ENCODE measurements around the gene KRTAP16-1.
"Not testable (repeated sequence)": the region's sequence is repeated elsewhere in the genome, so short reads cannot be mapped to it uniquely, and the experiment has no call there.

The KRTAP16-1 gene

DNA sequence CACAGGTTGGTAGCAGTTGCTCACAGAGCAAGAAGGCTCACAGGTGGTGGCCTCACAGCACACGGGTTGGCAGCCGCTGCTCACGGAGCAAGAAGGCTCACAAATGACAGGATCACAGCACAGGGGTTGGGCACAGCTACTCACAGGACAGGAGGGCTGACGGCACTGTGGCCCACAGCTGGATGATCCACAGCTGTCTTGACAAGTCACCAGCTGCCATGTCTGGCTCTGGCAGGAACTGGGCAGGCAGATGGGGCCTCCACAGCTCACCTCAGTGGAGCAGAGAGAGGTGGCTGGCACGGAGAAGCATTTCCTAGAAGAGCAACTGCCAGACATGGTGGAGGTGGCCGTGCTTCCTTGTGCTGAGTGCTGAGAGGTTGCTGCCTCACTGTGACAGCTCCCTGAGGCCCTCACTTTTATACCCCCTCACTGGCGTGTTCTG is at the start of gene KRTAP16-1:
Gene KRTAP16-1, minus strand, starts transcription at position 392 of the 442 bp plus-strand sequence. Its CDS starts 56 bp downstream, at position 336.
- DNase-seq (ENCODE audit: extremely low read depth in 1 of 2, low read depth in 1 of 2), result peak in 1 of 2 donors; percentile 14

DNA sequence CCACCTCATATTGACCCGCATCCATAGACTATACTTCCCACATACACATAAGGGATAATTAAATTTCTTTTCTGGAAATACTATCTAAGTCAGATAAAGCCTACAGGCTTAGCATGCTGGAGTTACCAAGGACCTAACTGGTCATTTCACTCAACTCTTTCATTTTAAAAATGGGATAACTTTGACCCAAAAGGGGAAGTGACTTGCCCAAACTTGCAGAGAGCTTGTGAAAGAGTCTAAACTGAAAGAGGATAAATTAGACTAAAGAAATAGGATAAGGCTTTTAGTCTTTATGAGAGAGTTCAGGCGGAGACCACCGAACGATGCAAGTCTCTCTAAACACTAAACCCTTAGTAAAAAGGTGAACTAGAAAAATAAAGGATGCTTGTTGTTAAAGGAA is 45.4 kb upstream of the KRTAP16-1 start:
- no peak for DNase-seq (ENCODE audit: extremely low read depth in 1 of 2, low read depth in 1 of 2)

DNA sequence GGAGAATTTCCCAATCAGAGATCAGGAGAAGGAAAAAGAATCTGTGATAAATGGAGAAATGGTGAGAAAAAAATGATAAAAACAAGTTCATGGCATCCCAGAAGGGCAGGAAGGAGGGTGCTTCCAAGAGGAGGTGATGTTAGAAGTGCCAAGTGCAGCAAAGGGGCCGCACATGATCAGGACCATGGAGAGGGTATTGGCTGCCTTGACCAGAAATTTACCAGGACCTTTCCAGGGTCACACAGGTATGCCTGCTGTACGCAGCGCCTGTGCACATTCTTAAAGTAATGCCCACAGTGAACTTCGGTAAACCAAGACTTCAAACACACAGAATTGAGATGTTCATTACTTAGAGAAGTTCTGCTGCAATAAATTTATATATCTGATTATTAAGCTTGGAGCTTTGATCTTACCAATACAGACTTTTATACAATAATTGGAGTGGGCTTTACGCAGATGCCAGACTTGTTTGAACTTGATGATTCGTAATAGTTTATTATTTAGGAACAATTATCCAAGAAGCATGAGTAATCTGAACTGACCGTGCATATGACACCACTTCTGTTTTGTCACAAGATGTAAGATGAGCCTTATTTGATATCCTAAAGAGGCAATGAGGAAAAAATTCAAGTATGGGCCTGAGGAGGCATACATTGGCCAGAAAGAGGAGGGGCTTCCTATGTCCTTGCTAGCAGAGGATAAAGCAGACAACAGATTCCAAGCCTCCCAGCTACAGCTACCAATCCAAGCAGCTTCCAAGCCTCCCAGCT is 43.7 kb upstream of the KRTAP16-1 start:
- no peak for DNase-seq (ENCODE audit: extremely low read depth in 1 of 2, low read depth in 1 of 2)

GRCh38 chr17:41351177-41351576 is 42.1 kb upstream of the KRTAP16-1 start:
- no peak for DNase-seq (ENCODE audit: extremely low read depth in 1 of 2, low read depth in 1 of 2)

- not testable (repeated sequence) for DNase-seq (ENCODE audit: extremely low read depth in 1 of 2, low read depth in 1 of 2)
Observed at GRCh38 chr17:41350381-41350878, 41.3 kb upstream of the KRTAP16-1 start, which contains the start of gene KRT33A. KRT33A (minus strand) TSS chr17:41350828; CDS start chr17:41350767, 61 bp downstream.

GRCh38 chr17:41347869-41348760 is 39.0 kb upstream of the KRTAP16-1 start:
- DNase-seq (ENCODE audit: extremely low read depth in 1 of 2, low read depth in 1 of 2), result no peak

- not testable (repeated sequence) for DNase-seq (ENCODE audit: extremely low read depth in 1 of 2, low read depth in 1 of 2)
Observed at GRCh38 chr17:41346421-41346820, 37.3 kb upstream of the KRTAP16-1 start.

DNA sequence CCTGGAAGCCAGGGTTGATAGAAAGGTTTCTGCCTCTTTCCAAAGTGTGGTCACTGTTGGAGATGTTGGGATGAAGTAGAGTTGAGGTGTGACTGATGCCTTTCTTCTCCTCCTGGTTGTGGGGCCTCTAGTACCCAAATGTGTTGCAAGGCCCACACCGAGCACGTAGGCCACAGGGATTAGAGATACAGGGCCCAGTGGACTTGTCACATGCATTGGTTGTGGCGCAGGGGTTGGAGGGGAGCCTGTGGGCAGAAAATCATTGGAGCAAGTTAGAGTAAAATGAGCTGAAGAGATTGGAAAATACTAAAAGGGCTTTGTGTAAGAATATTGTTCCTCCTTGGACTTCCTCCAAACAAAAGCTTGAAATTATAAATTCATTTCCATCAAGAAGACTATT is 36.9 kb upstream of the KRTAP16-1 start:
- DNase-seq (ENCODE audit: extremely low read depth in 1 of 2, low read depth in 1 of 2), result no peak

DNA sequence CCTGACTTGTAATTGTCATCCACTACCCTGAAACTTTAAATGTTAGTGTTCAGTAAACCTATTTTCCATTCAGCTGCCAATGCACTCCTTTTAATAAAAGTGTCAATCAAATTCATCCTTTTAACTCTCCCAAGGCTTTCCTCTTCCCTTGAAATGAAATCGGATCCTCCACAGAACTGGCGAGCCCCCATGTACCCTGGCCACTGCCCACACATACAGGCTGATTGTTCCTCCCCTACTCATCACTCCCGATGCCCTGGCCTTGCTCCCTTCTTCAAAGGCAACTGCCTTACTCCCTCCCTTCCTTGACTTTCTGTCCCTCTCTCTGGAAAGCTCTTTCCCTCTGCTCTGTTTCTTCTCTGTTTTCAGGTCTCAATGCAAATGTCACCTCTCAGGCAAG is 33.9 kb upstream of the KRTAP16-1 start:
- DNase-seq (ENCODE audit: extremely low read depth in 1 of 2, low read depth in 1 of 2), result no peak

GRCh38 chr17:41340934-41341861 is 32.1 kb upstream of the KRTAP16-1 start:
- peak in 1 of 2 donors; percentile 27 for DNase-seq (ENCODE audit: extremely low read depth in 1 of 2, low read depth in 1 of 2)

DNA sequence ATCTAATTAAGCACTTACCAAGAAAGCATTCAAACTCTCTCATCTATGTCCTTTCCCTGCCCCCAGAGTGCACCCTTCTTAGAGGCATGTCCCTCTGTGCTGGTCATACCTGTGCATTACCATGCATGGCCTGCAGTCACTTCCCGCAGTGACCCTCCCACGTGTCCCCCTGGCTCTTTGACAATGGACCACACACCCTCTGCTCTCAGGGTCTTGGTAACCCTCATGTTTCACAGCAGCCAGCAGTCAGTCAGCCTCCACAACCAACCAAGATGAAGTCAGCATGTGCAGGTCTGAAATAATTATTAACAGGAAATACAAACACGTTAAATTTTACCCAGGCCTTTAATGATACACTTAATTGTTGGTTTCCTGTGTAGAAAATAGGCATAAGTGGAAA is 31.4 kb upstream of the KRTAP16-1 start:
- no peak for DNase-seq (ENCODE audit: extremely low read depth in 1 of 2, low read depth in 1 of 2)

- no peak for DNase-seq (ENCODE audit: extremely low read depth in 1 of 2, low read depth in 1 of 2)
Observed at GRCh38 chr17:41339571-41340172, 30.6 kb upstream of the KRTAP16-1 start.

GRCh38 chr17:41338961-41339485 is 29.9 kb upstream of the KRTAP16-1 start:
- peak in 1 of 2 donors; percentile 14 for DNase-seq (ENCODE audit: extremely low read depth in 1 of 2, low read depth in 1 of 2)

GRCh38 chr17:41335747-41336146 is 26.6 kb upstream of the KRTAP16-1 start:
- DNase-seq (ENCODE audit: extremely low read depth in 1 of 2, low read depth in 1 of 2), result no peak

DNA sequence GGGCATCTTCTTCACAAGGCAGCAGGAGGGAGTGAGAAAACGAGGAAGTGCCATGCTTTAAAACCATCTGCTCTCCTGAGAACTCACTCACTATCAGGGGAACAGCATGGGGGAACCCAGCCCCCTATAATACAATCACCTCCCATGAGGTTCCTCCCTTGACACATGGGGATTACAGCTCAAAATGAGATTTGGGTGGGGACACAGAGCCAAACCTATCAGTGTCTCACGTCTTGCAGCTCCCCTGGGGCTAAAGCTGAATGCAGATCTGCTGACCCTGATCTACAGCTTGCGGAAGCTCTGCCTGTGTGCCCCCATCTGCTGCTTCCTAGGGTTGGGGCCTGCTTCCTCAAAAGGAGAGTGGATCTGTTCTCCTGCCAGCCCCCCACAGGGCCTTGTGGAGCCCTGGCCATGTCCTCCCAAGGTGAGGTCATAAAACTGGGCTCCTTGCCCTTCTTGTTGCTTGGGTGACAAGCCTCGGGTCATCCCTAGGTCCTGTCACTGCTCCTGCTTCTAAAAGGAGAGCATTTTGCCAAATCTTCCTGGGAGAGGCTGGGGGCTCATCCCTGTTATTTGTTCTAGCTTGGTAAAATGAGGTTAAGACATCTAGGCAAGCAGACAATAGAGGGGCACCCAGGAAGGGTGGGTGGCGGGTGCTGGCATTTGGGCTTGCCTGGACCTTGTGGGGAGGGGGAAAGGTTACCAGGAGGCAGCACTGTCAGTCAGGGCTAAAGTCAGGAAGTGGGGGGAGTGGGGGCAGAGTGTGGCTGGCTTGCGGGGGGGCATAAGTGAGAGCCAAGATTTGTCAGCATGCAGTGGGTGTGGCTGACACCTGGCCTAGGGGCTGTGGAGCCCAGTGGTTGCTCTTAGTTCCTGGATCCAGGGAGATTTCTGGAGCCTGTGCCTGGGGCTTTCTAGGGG is 25.5 kb upstream of the KRTAP16-1 start:
- DNase-seq (ENCODE audit: extremely low read depth in 1 of 2, low read depth in 1 of 2), result no peak

DNA sequence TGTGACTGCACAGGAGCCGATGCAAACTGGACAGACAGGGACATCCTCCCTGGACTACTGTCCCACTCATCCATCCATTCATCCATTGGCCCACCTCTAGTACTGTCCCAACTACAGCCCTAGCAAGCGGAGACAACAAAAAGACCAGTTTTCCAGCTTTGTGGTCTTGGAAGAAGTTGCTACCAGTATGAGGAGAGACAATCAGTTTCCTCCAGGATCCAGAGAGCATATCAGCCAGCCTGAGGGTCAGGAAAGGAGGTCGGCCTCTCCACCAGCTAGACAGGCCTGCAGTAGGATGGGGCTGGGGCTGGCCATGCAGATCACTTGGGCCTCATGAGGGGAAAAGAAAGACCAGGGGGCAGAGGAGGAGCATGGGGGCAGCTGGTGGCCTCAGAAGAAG is 24.7 kb upstream of the KRTAP16-1 start:
- DNase-seq (ENCODE audit: extremely low read depth in 1 of 2, low read depth in 1 of 2), result no peak

DNA sequence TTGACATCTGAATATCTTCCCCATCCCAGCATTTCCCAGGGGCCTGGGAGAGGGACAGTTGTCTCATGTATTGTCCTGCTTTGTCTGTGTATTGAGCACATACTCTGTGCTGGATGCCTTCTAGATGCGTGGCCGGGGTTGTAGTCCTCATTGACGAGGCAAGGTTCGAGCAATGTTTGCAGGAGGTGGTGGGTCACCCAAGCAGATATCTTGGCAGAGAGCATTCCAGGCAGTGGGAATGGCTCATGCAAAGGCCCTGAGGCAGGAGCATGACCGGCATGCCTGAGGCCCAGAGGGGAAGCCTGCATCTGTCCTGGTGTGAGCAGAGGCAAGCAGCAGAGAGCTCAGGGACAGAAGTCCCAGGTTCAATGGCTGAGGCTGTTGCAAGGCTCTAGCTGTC is 24.0 kb upstream of the KRTAP16-1 start:
- no peak for DNase-seq (ENCODE audit: extremely low read depth in 1 of 2, low read depth in 1 of 2)

DNA sequence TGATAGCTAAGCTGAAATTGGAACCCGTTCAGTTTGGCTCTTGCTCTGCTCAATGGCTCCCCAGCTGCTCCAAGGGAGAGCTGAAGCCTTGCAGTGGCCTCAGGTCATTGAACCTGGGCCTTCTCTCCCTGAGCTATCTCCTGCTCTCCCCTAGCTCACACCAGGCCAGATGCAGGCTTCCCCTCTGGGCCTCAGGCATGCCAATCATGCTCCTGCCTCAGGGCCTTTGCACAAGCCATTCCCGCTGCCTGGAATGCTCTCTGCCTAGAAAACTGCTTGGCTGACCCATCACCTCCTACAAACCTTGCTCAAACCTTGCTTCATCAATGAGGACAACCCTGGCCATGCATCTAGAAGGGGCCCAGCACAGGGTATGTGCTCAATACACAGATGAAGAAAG is 23.1 kb upstream of the KRTAP16-1 start:
- no peak for DNase-seq (ENCODE audit: extremely low read depth in 1 of 2, low read depth in 1 of 2)

GRCh38 chr17:41331606-41332005 is 22.5 kb upstream of the KRTAP16-1 start:
- no peak for DNase-seq (ENCODE audit: extremely low read depth in 1 of 2, low read depth in 1 of 2)

Measured in activated CD8-positive, alpha-beta memory T cell treated with anti-CD3 and anti-CD28 coated beads for 1 hour (primary cell).